Breast epithelium (tissue), 4 donors: ENCODE measurements around the gene KLHL36. TPM values are rescaled to one million over a fixed set of nuclear protein-coding genes. Genes with fewer than 3 reads are reported as not detected.

Experiments used
- DNase-seq, 2 donors: peaks; one replicate each; pipeline ENCODE4 v3.0.0-alpha.2; 2019; ENCODE audit warnings: low spot score in 2 of 2
- H3K27ac ChIP-seq, 2 donors: fragments of 200-600 bp; sonication (generic) in 1 of 2; one replicate each; pipeline ENCODE4 v1.5.1; 2016 to 2019; ENCODE audit warnings: mild to moderate bottlenecking in 1 of 2
- H3K27me3 ChIP-seq, 2 donors: fragments of 200-600 bp; sonication (generic) in 1 of 2; one replicate each; pipeline versions ENCODE4 v1.5.1 to v1.6.0; 2017 to 2019; ENCODE audit warnings: control low read depth in 1 of 2, mild to moderate bottlenecking in 1 of 2
- H3K36me3 ChIP-seq: fragments of 200-600 bp; one replicate; pipeline ENCODE4 v1.5.1; 2019
- H3K4me1 ChIP-seq, 2 donors: fragments of 200-600 bp; sonication (generic); one replicate each; pipeline ENCODE4 v1.5.1; 2016 to 2019; ENCODE audit warnings: control low read depth in 1 of 2
- H3K4me3 ChIP-seq, 3 donors: fragments of 200-600 bp; sonication (generic); 1 replicate in 2 of 3; 2 replicates in 1 of 3; pipeline ENCODE4 v1.5.1; 2016 to 2019; ENCODE audit warnings: mild to moderate bottlenecking in 3 of 3, moderate library complexity in 2 of 3
- H3K9me3 ChIP-seq, 2 donors: fragments of 200-600 bp; sonication (generic) in 1 of 2; one replicate each; pipeline ENCODE4 v1.5.1; 2016 to 2019; ENCODE audit warnings: control low read depth in 1 of 2
- CTCF ChIP-seq, 3 donors: fragments of 450-650 bp; IDR thresholded peaks; one replicate each; pipeline ENCODE4 v1.5.1; 2016 to 2017; ENCODE audit warnings: antibody characterized with exemption in 3 of 3, mild to moderate bottlenecking in 3 of 3, moderate library complexity in 3 of 3
- POLR2A ChIP-seq: fragments of 450-650 bp; IDR thresholded peaks from one replicate; pipeline ENCODE4 v1.6.1; 2016; ENCODE audit warnings: antibody characterized with exemption, mild to moderate bottlenecking, moderate library complexity
- POLR2AphosphoS5 ChIP-seq, 3 donors: sonication (generic); formaldehyde crosslinking; IDR thresholded peaks; one replicate each; pipeline ENCODE4 v1.6.1; 2017; ENCODE audit warnings: antibody characterized with exemption in 3 of 3
- intact Hi-C: fragments of 100-400 bp; cut with DNase I; formaldehyde crosslinking; loops from one replicate; pipeline ENCODE4 v1.15.1; 2023; ENCODE audit warnings: low total_unique reads
- total RNA-seq, 3 donors: library from RNA; depleted of rRNA; stranded (reverse); fragments of >200 nt; gene quantifications; one replicate each; pipeline ENCODE4 v1.1.0, GENCODE V29; 2016

Gene KLHL36
- total RNA-seq, 3 donors from 2014 or later: 51.5 to 61.4 (median 59.4) TPM

DNA sequence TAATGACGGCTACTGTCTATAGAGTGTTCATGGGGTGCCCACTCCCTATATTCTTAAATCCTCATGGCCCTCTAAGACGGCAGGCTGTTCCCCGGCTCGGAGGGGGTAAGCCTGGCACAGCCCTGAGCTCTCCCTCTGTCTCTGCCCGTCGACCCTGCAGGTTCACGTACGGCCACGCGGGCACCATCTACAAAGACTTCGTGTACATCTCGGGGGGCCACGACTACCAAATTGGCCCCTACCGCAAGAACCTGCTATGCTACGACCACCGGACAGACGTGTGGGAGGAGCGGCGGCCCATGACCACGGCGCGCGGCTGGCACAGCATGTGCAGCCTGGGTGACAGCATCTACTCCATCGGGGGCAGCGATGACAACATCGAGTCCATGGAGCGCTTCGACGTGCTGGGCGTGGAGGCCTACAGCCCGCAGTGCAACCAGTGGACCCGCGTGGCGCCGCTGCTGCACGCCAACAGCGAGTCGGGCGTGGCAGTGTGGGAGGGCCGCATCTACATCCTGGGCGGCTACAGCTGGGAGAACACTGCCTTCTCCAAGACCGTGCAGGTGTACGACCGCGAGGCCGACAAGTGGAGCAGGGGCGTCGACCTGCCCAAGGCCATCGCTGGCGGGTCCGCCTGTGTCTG, 13.2 kb downstream of the KLHL36 start:
- no peak for DNase-seq
- H3K4me3 ChIP-seq: no peak overlapping the region
- H3K27ac ChIP-seq: no peak overlapping the region
- H3K27me3 ChIP-seq: no peaks in the 10 kb centered on the region
- no peaks in the 10 kb centered on the region for H3K4me1 ChIP-seq
- H3K36me3 ChIP-seq: no peaks in the 10 kb centered on the region
- intact Hi-C loops: no loop called here
- no peak for TF ChIP-seq POLR2AphosphoS5 (IDR thresholded peaks at IDR 0.05)
- TF ChIP-seq POLR2A: no peak
- no peak for TF ChIP-seq CTCF (IDR thresholded peaks at IDR 0.05)
- no peaks in the 10 kb centered on the region for H3K9me3 ChIP-seq

DNA sequence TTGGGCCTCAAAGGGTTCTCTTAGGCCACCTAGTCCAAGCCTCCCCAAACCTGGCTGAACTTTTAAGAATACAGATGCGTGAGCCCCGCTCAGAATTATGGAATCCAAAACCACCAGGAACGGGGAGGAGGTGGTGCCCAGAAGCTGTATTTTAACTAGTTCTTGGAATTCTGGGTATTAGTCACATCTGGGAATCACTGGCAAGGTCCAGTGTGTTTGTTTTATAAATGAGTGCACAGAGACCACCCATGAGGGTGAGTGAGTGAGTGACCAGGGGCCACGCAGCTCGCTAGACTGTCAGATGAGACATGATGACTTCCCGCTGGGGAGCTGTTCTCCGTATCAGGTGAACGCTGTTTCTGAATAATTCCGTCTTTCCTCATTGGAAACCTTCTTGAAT, 14.2 kb downstream of the KLHL36 start:
- Histone ChIP-seq H3K27me3 (no peaks in the 10 kb centered on the region), H3K4me3 (no peak overlapping the region), H3K36me3 (no peaks in the 10 kb centered on the region), H3K9me3 (no peaks in the 10 kb centered on the region), H3K4me1 (no peaks in the 10 kb centered on the region), H3K27ac (no peak overlapping the region)
- TF ChIP-seq POLR2AphosphoS5 (IDR thresholded peaks at IDR 0.05) (no peak), POLR2A (no peak), CTCF (IDR thresholded peaks at IDR 0.05) (no peak)
- DNase-seq: no peak
- intact Hi-C loops: no loop called here

DNA sequence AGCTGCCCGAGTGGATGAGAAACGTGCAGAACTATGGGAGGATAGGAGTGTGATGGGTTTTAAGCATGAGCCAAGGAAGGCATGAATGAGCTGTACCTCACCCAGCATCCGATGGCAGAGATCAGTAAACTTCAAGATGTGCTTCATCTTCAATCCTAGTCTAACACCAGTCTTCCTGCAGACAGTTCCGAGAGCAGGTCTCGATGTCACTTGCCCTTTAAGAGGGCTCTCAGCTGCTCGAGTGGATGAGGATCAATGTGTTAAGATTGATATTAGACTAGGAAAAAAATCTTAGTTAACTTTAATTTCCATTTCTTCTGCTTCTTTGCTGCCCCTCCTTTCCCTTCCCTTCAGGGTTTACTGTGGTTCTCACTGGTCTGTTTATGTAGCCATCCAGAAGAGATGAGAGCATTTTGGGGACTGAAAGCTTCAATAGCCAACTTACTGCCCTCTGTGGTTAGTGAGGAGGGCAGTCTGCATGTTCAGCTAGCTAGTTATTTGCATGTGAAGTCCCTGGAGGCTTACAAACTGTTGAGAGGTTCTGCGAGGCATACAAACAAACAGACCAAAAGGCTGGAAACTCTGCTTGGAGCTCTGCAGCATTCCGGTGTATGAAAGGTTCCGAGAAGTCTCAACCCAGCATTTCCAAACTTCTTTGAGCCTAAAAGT, 15.3 kb downstream of the KLHL36 start:
- Histone ChIP-seq H3K9me3 (no peaks in the 10 kb centered on the region), H3K27ac (no peak overlapping the region), H3K27me3 (no peaks in the 10 kb centered on the region), H3K36me3 (no peaks in the 10 kb centered on the region), H3K4me3 (no peak overlapping the region), H3K4me1 (no peaks in the 10 kb centered on the region)
- intact Hi-C loops: no loop called here
- DNase-seq: no peak
- TF ChIP-seq POLR2AphosphoS5 (IDR thresholded peaks at IDR 0.05) (no peak), CTCF (IDR thresholded peaks at IDR 0.05) (no peak), POLR2A (no peak)

DNA sequence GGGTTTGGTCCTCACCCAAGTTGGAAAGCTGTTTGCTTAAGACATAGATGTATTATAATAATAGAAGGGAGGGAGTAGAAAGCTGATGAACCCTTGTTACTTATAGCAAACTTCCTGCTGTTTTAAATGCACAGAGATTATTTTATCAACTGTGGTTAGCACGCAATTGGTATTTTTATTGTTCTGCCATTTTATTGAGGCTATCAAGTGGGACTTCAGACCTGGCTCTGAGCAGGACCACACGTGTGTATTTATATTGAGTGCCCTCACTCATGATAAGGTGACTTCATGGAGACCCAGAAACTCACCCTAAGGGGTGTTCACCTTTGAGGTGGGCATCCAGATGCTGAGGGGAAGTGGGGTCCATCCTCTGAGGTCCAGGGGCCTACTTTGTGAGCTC, 17.0 kb downstream of the KLHL36 start:
- TF ChIP-seq CTCF (IDR thresholded peaks at IDR 0.05) (no peak), POLR2AphosphoS5 (IDR thresholded peaks at IDR 0.05) (no peak), POLR2A (no peak)
- no peak for DNase-seq
- intact Hi-C loops: no loop called here
- Histone ChIP-seq H3K4me1 (no peaks in the 10 kb centered on the region), H3K27me3 (no peaks in the 10 kb centered on the region), H3K4me3 (no peak overlapping the region), H3K36me3 (no peaks in the 10 kb centered on the region), H3K27ac (no peak overlapping the region), H3K9me3 (no peaks in the 10 kb centered on the region)

DNA sequence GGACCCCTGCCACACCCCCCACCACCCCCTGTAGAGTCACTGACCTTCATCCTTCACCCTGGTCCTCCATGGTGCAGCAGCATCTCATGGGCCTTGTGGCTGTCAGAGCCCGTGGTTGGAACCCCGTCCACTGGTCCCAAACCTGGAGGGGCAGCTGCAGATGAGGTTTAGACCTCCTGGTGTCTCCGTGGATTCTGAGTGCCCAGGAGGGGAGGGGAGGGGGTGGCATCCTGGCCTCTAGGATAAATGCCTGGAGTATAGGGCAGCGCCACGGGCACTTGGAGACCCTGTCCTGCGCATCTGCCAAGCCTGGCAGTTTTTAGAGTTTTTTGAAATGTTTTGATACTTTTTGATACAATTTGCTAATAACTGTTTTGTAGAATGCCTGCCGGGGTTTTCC, 17.5 kb downstream of the KLHL36 start:
- TF ChIP-seq POLR2AphosphoS5 (IDR thresholded peaks at IDR 0.05) (no peak), CTCF (IDR thresholded peaks at IDR 0.05) (no peak)
- no peak for DNase-seq
- Histone ChIP-seq H3K36me3 (no peaks in the 10 kb centered on the region), H3K9me3 (no peaks in the 10 kb centered on the region), H3K27ac (no peak overlapping the region), H3K27me3 (no peaks in the 10 kb centered on the region), H3K4me1 (no peaks in the 10 kb centered on the region), H3K4me3 (no peak overlapping the region)
- intact Hi-C loops: no loop called here
